GM19043 (cell line): ENCODE results near the gene LRIG3.
"Not testable (repeated sequence)": the region's sequence is repeated elsewhere in the genome, so short reads cannot be mapped to it uniquely, and the experiment has no call there.

Source experiments
- ATAC-seq: cut with Tn5 transposase; IDR thresholded peaks from one replicate; pipeline ENCODE4 v1.9.1; 2021; ENCODE audit warnings: low read depth; ENCODE audit not compliant: unreplicated experiment

LRIG3 gene, protein sequence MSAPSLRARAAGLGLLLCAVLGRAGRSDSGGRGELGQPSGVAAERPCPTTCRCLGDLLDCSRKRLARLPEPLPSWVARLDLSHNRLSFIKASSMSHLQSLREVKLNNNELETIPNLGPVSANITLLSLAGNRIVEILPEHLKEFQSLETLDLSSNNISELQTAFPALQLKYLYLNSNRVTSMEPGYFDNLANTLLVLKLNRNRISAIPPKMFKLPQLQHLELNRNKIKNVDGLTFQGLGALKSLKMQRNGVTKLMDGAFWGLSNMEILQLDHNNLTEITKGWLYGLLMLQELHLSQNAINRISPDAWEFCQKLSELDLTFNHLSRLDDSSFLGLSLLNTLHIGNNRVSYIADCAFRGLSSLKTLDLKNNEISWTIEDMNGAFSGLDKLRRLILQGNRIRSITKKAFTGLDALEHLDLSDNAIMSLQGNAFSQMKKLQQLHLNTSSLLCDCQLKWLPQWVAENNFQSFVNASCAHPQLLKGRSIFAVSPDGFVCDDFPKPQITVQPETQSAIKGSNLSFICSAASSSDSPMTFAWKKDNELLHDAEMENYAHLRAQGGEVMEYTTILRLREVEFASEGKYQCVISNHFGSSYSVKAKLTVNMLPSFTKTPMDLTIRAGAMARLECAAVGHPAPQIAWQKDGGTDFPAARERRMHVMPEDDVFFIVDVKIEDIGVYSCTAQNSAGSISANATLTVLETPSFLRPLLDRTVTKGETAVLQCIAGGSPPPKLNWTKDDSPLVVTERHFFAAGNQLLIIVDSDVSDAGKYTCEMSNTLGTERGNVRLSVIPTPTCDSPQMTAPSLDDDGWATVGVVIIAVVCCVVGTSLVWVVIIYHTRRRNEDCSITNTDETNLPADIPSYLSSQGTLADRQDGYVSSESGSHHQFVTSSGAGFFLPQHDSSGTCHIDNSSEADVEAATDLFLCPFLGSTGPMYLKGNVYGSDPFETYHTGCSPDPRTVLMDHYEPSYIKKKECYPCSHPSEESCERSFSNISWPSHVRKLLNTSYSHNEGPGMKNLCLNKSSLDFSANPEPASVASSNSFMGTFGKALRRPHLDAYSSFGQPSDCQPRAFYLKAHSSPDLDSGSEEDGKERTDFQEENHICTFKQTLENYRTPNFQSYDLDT

DNA sequence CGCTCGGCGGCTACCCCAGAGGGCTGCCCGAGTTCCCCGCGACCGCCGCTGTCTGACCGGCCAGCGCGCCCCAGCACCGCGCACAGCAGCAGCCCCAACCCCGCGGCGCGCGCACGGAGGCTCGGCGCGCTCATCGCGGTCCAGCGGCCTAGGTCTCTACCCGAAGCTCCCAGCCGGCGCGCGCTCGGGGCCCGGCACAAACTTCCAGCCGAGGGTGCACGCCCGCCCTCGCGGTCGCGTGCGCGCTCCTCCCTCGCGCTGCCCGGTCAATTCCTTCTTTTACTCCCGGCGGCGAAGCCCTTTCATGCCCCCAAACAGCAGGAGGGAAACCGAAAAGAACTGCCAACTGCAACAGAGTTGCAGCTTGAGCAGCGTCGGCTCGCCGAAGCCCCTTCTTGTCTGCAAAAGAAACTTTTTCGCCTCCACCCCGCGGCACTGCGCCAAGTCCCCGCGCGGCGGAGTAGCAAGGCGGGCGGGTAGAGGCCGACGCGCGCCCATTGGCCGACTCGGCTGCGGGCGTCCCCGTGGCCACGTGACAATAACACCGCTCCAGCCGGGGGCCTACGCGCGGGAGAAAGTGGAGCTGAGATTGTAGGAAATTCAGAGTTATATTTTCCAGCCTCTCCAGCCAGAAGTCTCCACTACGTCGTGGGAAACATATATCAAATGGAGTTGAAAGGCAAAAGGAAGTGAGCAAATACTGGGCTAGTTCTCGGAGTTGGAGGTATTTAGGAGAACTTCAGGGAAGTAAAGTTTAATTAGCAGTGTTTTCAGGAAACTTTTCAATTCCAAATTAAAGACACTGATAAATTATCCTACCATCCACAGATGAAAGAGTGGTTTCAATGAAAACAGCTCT, at the start of gene LRIG3:
LRIG3 (minus strand) TSS at position 403 of the 859 bp plus-strand sequence; CDS start at position 134, 269 bp downstream.
- peak; percentile 78 for ATAC-seq

DNA sequence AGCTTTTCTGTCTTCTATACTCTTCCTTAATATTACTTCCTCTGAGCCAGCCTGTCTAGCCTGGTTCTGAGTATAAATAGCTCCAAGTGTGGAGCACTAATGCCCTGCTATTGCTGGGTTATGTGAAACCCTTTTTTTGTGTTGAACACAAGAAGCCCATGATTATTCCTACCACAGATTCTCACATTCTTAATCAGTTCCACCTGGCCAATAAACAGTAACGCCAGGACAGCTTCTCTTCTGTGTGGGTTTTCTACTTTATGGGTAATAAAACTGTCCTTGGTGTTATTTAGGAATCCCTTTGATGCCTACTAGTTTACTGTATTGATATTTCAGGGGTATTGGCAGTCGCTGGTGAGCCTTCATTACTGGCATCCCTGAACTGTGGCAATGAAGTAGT, 48.9 kb upstream of the LRIG3 start:
- ATAC-seq: no peak

DNA sequence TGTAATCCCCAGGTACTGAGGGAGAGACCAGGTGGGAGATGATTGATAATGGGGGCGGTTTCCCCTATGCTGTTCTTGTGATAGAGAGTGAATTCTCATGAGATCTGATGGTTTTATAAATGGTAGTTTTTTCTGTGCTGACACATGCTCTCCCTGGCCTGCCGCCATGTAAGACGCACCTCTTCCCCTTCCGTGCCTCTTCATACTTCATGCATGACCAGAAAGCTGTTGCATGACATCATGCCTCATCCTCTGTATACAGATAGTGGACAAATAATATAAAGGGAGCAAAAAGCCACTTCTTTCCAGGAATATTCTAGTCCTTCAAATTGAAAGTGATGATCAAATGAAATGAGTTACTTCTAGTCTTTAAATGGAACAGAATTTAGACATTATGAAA, 47.3 kb upstream of the LRIG3 start:
- ATAC-seq: no peak

DNA sequence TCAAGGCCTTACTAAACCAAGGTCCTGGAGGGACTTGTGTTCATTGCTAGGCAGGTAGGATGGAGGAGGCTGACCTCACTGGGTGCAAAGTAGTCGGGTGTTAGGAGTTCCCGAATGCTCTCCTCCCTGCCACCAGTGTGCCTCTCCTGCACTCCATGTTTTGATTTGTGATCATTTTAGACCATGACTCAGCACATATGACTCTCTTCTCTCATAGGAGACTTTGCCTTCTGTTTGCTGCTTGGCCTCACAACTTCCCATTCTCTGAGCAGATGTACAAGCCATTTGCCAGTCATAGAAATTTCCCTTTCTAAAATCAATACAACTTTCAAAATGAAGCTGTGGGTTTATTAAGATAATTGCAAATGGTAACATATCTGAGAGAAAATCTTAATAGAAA, 46.6 kb upstream of the LRIG3 start:
- ATAC-seq: no peak

DNA sequence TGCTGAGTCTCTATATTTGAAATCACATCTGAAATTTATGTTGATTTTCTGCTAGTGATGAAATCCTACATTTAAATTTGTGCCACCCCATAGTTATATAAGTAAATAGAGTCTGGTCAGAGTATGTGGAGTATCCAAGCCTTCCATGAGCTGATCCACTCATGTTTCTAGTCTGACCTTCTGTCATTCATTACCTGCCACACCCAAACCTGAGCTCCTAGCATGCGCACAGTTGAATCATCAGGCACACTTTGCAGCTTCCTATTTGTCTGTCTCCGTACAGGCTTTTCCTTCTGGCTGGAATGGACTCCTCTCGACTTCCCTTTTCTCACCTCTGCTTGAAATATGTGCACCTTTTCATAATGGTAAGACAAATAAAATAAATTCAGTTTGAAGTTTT, 45.3 kb upstream of the LRIG3 start:
- no peak for ATAC-seq

DNA sequence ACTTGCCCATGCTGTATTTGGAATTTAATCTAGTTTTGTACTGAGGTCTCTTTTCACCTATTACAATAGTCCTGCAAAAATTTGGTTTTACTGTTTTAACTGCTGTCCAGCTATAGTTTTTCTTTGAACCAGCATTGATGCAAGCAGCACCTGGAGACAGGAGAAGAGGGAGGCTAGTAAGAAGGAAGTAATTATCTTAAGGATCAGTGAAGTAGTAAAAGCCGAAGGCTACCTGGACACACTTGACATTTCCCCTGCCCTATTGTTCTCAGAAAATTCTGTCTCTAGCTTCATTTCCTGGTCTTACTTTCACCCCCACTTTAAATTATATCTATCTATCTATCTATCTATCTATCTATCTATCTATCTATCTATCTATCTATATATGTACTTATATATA, 43.5 kb upstream of the LRIG3 start:
- no peak for ATAC-seq

DNA sequence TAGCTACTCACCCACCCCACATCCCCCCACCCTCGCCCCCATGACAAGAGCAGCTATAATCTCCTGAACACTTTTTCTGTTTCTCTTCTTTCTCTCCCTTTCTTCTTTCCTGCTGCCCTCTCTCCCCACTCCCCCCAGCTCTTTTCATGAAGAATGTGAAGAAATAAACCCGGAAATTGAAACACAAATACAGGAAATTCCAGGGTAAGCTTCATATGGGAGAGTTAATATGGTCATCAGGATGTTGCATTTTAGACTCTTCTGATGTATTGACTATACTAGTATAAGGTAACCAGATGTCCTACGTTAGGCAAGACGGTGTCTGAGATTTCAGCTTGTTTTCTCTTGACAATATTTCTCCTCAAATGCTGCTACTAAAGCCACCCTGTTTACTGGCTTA, 41.6 kb upstream of the LRIG3 start:
- no peak for ATAC-seq

DNA sequence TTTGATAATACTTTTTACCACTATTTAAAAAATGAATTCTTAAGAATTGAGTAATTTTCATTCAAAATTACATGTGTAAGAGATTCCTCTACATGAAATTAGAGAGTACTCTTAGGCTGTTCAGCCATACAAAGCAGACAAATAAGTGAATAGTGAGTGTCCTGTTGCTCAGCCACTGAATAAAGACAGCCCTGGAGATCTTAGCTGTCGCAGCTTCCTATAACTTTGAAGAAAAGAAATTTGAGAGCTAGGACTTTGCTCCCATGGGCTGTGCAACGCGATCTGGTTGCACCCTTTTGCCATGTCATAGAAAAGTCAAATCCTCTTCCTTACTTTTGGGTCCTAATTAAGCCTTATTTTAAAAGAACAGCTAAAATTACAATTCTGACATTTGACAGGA, 40.9 kb upstream of the LRIG3 start:
- no peak for ATAC-seq

DNA sequence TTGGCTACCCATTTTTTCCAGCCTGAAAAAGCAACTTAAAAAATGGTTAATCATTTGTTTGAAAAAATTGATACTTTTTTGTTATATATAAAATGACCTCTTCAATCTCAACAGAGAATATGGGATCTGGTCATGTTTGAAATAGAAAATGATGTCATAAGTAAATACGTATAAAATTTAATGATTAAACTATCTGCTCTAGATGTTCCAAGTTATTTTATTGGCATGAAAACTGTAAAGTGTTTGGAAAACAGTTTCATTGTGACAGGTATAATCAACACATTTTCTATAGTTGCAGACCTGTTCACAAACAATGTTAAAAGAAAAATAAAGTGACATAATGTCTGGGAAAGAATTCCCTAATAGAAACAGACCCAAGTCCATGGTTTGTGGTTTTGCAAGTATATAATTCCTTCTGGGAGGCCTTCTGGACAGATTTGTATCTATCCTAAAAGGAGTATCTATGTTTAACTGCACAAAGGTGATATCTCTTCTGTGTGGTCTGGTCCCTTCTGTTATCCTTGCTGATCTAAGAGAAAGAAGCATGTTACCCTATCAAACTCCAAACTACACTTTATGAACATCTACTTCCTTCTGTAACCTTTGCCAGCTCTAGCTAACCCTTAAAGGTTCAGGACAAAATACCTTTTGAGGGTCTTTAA, 39.5 kb upstream of the LRIG3 start:
- ATAC-seq: no peak

DNA sequence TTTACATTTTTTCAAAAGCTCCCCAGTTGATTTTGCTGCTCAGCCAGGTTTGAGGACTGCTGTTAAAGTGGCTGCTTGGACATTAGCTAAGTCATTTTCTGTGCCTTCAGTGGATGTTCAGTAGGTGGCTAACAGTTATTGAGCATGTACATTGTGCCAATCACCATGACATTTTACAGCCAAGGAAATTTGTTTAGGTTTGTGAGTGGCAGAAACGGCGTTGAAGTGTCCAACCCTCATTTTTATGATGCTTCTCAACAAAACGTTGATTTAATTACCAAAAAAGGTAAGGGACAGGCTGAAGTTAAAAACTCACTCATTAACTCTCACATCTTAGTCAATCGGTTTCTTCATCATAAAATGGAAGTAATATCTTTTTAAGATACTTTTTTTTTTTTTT, 37.0 kb upstream of the LRIG3 start:
- no peak for ATAC-seq

DNA sequence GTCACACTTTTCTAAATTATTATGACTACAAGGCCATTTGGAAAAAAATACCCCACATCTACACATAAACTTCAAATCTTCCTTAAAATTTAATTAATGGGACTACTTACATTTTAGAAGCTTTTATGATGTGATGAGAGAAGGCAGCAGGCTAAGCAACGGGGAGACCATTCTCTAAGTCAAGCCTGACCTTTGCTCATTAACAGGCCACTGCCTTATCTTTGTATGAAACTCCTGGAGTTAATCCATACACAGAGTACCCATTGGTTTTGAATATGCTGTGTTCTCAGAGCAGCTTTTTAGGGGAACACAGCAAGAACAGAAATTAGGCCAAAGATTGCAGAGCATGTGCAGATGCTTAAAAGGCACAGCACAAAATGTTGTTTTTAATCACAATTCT, 35.5 kb upstream of the LRIG3 start:
- ATAC-seq: no peak

DNA sequence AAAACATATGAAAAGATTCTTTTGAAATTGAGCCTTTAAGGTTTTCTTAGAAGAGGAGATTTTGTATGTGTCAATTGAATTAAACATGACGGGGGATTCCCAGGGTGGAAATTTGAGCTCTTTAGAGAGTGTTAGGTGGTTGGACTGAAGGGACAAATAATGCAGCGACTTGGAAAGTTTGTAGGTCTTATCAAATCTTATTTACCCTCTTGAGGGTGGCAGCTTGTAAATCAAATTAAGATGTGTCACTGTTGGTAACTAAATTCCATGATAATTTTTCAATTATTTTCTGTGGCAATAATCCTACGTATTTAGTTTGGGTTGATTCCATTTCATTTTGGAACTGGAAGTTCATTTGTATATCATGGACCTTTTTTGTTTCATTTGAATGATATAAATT, 33.7 kb upstream of the LRIG3 start:
- ATAC-seq: no peak

DNA sequence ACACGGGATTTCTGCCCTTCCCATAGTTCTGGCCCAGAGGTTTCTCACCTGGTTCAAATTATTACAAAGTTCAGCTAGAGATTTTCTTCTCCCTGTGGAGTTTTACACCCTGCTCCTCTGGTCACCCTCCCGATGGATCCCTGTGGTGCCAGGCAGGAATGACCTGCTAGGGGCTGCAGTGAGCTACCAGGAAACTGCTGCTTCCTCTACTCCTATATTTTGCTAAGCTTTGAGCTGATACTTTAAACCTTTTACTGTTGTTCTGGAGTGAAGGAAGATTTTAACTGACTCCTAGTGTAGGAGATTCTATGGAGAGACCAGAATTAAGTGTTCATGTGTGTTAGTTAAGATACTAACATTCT, 30.4 kb upstream of the LRIG3 start:
- ATAC-seq: no peak

DNA sequence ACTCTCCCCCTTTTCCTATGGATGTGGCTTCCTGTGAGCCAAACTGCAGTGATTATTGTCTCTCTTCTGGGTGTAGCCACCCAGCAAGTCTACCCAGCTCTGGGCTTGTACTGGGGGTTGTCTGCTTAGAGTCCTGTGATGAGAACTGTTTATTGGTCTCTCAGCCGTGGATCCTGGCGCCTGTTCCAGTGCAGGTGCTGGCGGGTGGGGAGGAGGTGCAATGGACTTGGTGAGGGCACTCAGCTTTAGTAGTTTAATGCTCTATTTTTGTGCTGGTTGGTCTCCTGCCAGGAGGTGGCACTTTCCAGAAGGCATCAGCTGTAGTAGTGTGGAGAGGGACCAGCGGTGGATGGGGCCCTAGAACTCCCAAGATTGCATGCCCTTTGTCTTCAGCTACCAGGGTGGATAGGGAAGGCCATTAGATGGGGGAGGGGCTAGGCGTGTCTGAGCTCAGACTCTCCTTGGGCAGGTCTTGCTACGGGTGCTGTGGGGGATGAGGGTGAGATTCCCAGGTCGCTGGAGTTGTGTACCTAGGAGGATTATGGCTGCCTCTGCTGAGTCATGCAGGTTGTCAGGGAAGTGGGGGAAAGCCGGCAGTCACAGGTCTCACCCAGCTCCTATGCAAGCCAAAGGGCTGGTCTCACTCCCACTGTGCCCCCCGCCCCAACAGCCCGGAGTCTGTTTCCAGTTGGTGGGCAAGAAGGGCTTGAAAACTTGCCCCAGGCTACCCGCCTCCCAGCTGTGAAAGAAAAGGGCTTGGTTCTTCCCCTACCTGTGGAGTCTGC, 29.8 kb upstream of the LRIG3 start:
- ATAC-seq: not testable (repeated sequence)

DNA sequence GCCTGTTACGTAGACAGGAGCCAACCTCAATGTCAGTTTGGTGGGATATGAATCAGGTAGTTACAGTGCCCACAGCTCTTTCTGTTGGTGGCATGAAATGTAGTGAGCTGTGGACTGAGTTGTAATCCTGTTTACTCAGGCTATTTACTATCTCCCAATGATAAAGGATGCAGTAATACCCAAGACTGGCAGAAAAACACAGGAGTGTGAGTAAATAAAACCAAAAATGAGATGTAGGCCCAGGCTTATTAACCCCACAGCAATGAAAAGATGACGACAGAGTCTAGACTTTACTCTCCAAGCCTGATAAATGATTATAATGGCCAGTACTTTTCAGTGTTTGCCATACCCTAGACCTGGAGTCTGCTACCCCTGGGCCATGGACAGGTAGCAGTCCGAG, 22.8 kb upstream of the LRIG3 start:
- ATAC-seq: no peak

DNA sequence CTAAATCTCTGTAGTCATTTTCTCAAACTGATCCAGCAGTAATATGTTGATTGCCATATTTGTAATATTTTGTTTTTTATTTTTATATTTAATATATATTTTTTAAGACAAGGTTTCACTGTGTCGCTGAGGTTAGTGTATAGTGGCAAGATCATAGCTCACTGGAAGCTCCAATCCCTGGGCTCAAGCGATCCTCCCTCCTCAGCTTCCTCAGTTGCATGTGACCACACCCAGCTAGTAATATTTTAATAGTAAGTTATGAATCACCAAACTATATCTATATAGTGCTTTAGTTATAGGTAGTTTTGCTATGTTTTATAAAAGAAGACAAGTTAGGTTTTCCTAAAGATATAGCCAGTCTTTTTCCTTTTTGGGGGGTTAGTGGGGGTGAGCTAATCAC, 22.0 kb upstream of the LRIG3 start:
- ATAC-seq: no peak

DNA sequence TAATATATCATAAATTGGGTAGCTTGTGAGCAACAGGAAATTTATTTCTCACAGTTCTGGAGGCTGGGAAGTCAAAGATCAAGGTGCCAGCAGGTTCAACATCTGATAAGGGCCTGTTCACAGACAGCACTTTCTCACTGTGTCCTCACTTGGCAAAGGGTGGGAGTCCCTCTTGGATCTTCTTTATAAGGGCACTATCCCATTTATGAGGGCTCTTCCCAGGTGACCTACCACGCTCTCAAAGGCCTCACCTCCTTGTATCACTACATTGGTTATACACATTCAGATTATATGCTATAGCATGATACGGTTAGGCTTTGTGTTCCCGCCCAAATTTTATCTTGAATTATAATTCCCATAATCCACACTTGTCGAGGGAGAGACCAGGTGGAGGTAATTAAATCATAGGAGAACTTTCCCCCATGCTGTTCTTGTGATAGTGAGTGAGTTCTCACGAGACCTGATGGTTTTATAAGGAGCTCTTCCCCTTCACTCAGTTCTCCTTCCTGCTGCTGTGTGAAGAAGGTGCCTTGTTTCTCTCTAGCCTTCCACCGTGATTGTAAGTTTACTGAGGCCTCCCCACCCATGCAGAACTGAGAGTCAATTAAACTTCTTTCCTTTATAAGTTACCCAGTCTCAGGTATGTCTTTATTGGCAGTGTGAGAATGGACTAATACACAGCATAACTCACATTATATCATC, 19.2 kb upstream of the LRIG3 start:
- no peak for ATAC-seq

DNA sequence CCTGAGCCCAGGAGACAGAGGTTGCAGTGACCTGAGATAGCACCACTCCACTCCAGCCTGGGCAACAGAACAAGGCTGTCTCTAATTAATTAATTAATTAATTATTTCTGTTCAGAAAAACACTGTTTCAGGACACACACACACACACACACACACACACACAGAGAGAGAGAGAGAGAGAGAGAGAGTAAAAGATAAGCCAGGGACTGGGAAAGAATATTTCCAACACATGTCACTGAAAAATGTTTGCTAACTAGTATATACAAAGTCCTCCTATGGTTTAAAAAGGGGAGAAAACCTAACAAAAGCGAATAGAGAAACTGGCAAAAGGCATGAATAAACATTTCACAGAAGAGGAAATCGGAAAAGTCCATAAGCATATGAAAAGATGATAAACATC, 18.1 kb upstream of the LRIG3 start:
- no peak for ATAC-seq

DNA sequence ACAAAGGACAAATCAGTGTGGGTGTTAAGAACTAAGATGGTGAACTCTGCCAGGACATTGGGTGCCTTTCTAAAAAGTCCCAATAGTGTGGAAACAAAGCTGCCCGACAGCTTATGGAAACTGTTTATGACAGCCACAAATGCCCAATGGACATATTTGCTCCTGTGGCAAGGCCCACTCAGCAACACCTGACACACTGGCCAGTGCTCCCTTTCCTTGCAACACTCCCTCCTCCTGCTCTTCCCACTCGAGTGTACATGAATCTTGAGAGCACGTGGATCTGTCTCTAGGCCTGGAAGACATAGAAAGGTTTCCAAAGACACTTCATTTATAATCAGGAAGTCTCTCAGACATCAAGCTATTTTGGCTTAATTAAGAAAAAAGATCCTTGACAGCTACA, 14.2 kb upstream of the LRIG3 start:
- no peak for ATAC-seq
